Panc1 (cell line): ENCODE results near the gene CTDSP1. TPM values are rescaled to one million over a fixed set of nuclear protein-coding genes. Genes with fewer than 3 reads are reported as not detected.

ENCODE experiments used
- ATAC-seq: fragments of 200-7000 bp; cut with Tn5 transposase; 2 replicates; pipeline ENCODE4 v1.9.1; 2020; ENCODE audit warnings: mild to moderate bottlenecking, moderate library complexity
- BruUV-seq: library from RNA; stranded (reverse); fragments of 400-500 nt; replicated peaks from 2 replicates; lab custom pipeline; 2021; lab: Mats Ljungman, UMichigan
- CTCF ChIA-PET: fragments of 300-600 bp; sonication (Branson Sonifier 250); formaldehyde crosslinking; loops from one replicate; lab custom pipeline; 2022; ENCODE audit warnings: antibody characterized with exemption; lab: Charles Lee
- POLR2A ChIA-PET: fragments of 300-600 bp; sonication (Branson Sonifier 250); formaldehyde crosslinking; loops from one replicate; lab custom pipeline; 2022; ENCODE audit warnings: antibody characterized with exemption; lab: Charles Lee
- DNase-seq: peaks from one replicate; pipeline ENCODE4 v3.0.0-alpha.2; 2010; ENCODE audit warnings: low read depth, low spot score
- H3K27ac ChIP-seq: 2 replicates; pipeline ENCODE4 v1.5.1; 2011; ENCODE audit warnings: mild to moderate bottlenecking, low read length, inconsistent platforms
- H3K27me3 ChIP-seq: fragments of 200-500 bp; sonication (Bioruptor generic); 2 replicates; pipeline ENCODE4 v1.6.0; 2014; ENCODE audit warnings: low read length, inconsistent platforms; ENCODE audit not compliant: control insufficient read depth, insufficient read depth
- H3K36me3 ChIP-seq: fragments of 200-500 bp; sonication (Bioruptor generic); 2 replicates; pipeline ENCODE4 v1.5.1; 2014; ENCODE audit warnings: inconsistent platforms, mild to moderate bottlenecking, low read length, moderate library complexity; ENCODE audit not compliant: control insufficient read depth, insufficient read depth
- H3K4me1 ChIP-seq: 2 replicates; pipeline ENCODE4 v1.5.1; 2011; ENCODE audit warnings: inconsistent platforms, mild to moderate bottlenecking, low read length, moderate library complexity; ENCODE audit not compliant: control insufficient read depth, insufficient read depth
- H3K4me3 ChIP-seq, 2 experiments: 2 replicates each; pipeline ENCODE4 v1.5.1; 2011 to 2012; ENCODE audit warnings: low read depth in 2 of 2, low read length in 2 of 2, mild to moderate bottlenecking in 2 of 2, inconsistent platforms in 1 of 2, moderate library complexity in 1 of 2
- H3K9me3 ChIP-seq: fragments of 200-500 bp; sonication (Bioruptor generic); 2 replicates; pipeline ENCODE4 v1.5.1; 2014; ENCODE audit warnings: low read depth, mild to moderate bottlenecking, inconsistent platforms, low read length, moderate library complexity; ENCODE audit not compliant: control insufficient read depth, insufficient read depth
- POLR2AphosphoS5 ChIP-seq: IDR thresholded peaks from 2 replicates; pipeline ENCODE4 v1.6.1; 2012; ENCODE audit warnings: mild to moderate bottlenecking, low read depth, low read length, moderate library complexity
- REST ChIP-seq, 2 experiments: IDR thresholded peaks; 2 replicates each; pipeline ENCODE4 v1.6.1; 2011 to 2012; ENCODE audit warnings: low read depth in 2 of 2, control low read depth in 1 of 2, low read length in 1 of 2, mild to moderate bottlenecking in 1 of 2, moderate library complexity in 1 of 2; ENCODE audit not compliant: insufficient read depth in 1 of 2
- SIN3A ChIP-seq: IDR thresholded peaks from 2 replicates; pipeline ENCODE4 v1.6.1; 2012; ENCODE audit warnings: low read depth, mild to moderate bottlenecking, low read length, moderate library complexity, borderline replicate concordance; ENCODE audit not compliant: insufficient read depth
- TCF7L2 ChIP-seq: IDR thresholded peaks from 2 replicates; pipeline ENCODE4 v1.6.1; 2011; ENCODE audit warnings: mild to moderate bottlenecking, low read depth, low read length, inconsistent platforms
- in situ Hi-C: cut with HindIII; loops from 2 replicates; pipeline ENCODE4 v1.10.0; 2016; ENCODE audit warnings: low sequenced_read_pairs, low pct_unique_long_range_greater_than_20kb
- intact Hi-C: fragments of 100-400 bp; cut with micrococcal nuclease; formaldehyde crosslinking; loops from one replicate; pipeline ENCODE4 v1.10.0; 2022; ENCODE audit not compliant: unreplicated experiment
- total RNA-seq: library from RNA; stranded (reverse); gene quantifications from one replicate; pipeline ENCODE4 v1.2.1, GENCODE V29; 2021; ENCODE audit not compliant: unreplicated experiment
- TF ChIP-seq, protein P1 (sequence below): fragments of 450-650 bp; IDR thresholded peaks from 2 replicates; pipeline ENCODE4 v1.5.1; 2017; ENCODE audit warnings: mild to moderate bottlenecking

CTDSP1 gene
- total RNA-seq, 1 experiment from 2014 or later, result 128 TPM

DNA sequence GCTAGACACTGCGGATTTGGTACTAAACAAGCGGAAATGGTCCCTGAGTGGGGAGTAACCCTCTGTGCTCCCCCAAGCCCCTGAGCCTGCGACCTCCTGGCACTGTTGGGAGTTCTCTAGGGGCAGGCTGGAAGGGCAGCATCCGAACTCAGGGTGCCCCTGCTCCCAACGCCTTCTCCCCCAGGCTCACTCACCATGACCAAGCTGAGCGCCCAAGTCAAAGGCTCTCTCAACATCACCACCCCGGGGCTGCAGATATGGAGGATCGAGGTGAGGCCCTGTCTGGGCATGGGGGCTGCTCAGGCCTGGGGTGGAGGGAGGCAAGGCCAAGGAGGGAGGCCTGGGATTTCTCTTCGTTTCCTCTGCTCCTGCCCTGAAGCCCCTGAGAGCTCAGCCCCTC lies 23.9 kb downstream of the CTDSP1 start:
- ATAC-seq, result no peak
- CTCF ChIA-PET, result no interaction called here
- no peaks in the 10 kb centered on the region for H3K9me3 ChIP-seq
- in situ Hi-C loops (no loop called here), intact Hi-C loops (no loop called here)
- no peaks in the 10 kb centered on the region for H3K4me1 ChIP-seq
- no peaks in the 10 kb centered on the region for H3K36me3 ChIP-seq
- POLR2A ChIA-PET, result no interaction called here
- TF ChIP-seq TCF7L2 (no peak), SIN3A (no peak)
- H3K4me3 ChIP-seq, result no peak overlapping the region
- no peak overlapping the region for H3K27ac ChIP-seq
- no TSS peak for BruUV-seq
- no peak for DNase-seq
- no peaks in the 10 kb centered on the region for H3K27me3 ChIP-seq

- H3K9me3 ChIP-seq, result no peaks in the 10 kb centered on the region
- DNase-seq (no peak), ATAC-seq (no peak)
- no peak overlapping the region for H3K27ac ChIP-seq
- intact Hi-C loops, result no loop called here
- no peak overlapping the region for H3K4me3 ChIP-seq
- H3K27me3 ChIP-seq, result no peaks in the 10 kb centered on the region
- ChIA-PET POLR2A (no interaction called here), CTCF (interaction anchor here (0.5 kb wide), 1 partner anchor 68 kb away, joined by 3 read pairs; no protein-coding TSS in a partner anchor)
- H3K4me1 ChIP-seq, result no peaks in the 10 kb centered on the region
- BruUV-seq, result no TSS peak
- TF ChIP-seq SIN3A (no peak), POLR2AphosphoS5 (no peak)
- in situ Hi-C loops, result no loop called here
- H3K36me3 ChIP-seq, result no peaks in the 10 kb centered on the region
These were observed 25.9 kb downstream of the CTDSP1 start for GRCh38 chr2:218425531-218425930.

DNA sequence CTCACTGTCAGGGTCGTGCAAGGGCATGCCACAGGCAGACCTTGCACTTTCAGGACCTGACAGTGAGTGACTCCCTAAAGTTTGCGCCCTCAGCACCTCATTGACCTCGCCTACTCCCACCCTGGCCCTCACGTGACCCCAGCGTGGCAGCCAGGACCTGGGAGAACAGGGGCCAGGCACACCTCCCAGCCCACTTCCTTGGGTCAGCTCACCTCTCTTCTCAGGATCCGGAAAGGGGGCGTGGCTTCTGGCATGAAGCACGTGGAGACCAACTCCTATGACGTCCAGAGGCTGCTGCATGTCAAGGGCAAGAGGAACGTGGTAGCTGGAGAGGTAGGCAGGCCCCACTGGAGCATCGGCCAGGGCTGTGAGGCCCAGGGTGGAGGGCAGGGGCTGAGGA lies 28.1 kb downstream of the CTDSP1 start:
- TF ChIP-seq, protein P1, sequence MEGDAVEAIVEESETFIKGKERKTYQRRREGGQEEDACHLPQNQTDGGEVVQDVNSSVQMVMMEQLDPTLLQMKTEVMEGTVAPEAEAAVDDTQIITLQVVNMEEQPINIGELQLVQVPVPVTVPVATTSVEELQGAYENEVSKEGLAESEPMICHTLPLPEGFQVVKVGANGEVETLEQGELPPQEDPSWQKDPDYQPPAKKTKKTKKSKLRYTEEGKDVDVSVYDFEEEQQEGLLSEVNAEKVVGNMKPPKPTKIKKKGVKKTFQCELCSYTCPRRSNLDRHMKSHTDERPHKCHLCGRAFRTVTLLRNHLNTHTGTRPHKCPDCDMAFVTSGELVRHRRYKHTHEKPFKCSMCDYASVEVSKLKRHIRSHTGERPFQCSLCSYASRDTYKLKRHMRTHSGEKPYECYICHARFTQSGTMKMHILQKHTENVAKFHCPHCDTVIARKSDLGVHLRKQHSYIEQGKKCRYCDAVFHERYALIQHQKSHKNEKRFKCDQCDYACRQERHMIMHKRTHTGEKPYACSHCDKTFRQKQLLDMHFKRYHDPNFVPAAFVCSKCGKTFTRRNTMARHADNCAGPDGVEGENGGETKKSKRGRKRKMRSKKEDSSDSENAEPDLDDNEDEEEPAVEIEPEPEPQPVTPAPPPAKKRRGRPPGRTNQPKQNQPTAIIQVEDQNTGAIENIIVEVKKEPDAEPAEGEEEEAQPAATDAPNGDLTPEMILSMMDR, result no peak
- no peak for TF ChIP-seq POLR2AphosphoS5
- TF ChIP-seq SIN3A, result no peak
- no peak for TF ChIP-seq TCF7L2
- intact Hi-C loops, result no loop called here
- H3K27ac ChIP-seq, result no peak overlapping the region
- BruUV-seq, result no TSS peak
- no peaks in the 10 kb centered on the region for H3K9me3 ChIP-seq
- POLR2A ChIA-PET, result no interaction called here
- H3K27me3 ChIP-seq, result no peaks in the 10 kb centered on the region
- CTCF ChIA-PET, result no interaction called here
- in situ Hi-C loops, result no loop called here
- no peak for ATAC-seq
- no peaks in the 10 kb centered on the region for H3K36me3 ChIP-seq
- no peaks in the 10 kb centered on the region for H3K4me1 ChIP-seq
- DNase-seq, result no peak
- no peak overlapping the region for H3K4me3 ChIP-seq

DNA sequence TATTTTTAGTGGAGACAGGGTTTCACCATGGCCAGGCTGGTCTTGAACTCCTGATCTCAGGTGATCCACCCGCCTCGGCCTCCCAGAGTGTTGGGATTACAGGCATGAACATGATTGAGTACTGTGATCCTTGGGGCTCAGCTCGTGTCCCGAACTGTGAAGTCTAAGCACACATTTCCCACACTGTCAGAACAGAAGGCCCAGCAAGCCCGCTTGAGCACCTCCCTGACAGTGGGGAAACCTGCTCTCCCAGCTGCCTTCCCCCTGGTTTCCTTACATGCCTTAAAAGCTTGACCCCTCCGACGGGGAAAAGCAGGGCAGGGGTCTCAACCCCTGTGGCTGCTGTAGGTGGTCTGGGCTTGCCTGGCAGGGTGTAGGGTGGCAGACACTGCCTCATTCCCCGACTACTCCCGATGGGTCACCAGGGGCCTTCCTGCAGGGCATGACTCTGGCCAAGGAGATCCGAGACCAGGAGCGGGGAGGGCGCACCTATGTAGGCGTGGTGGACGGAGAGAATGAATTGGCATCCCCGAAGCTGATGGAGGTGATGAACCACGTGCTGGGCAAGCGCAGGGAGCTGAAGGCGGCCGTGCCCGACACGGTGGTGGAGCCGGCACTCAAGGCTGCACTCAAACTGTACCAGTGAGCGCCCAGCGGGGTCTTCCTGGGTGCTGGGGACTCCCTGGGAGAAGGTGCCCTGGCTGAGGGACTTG lies 29.3 kb downstream of the CTDSP1 start:
- TF ChIP-seq, protein P1, result no peak
- no peak for TF ChIP-seq REST (IDR thresholded peaks at IDR 0.05; ENCODE audit: insufficient read depth in 1 of 2, low read depth in 2 of 2, low read length in 1 of 2)
- TF ChIP-seq TCF7L2, result no peak
- TF ChIP-seq SIN3A, result no peak
- no peak for TF ChIP-seq POLR2AphosphoS5
- no peak overlapping the region for H3K4me3 ChIP-seq
- POLR2A ChIA-PET, result interaction anchor here (0.7 kb wide), 1 partner anchor 17 kb away, joined by 3 read pairs; no protein-coding TSS in a partner anchor
- no TSS peak for BruUV-seq
- no peaks in the 10 kb centered on the region for H3K36me3 ChIP-seq
- DNase-seq, result no peak
- no peaks in the 10 kb centered on the region for H3K9me3 ChIP-seq
- H3K27me3 ChIP-seq, result no peaks in the 10 kb centered on the region
- no peak for ATAC-seq
- H3K27ac ChIP-seq, result no peak overlapping the region
- H3K4me1 ChIP-seq, result no peaks in the 10 kb centered on the region
- intact Hi-C loops (no loop called here), in situ Hi-C loops (no loop called here)
- CTCF ChIA-PET, result no interaction called here
